SH-SY5Y (cell line): ENCODE data around the gene TSPAN32.

Experiments
- GATA2 ChIP-seq: IDR thresholded peaks from 2 replicates; pipeline ENCODE4 v1.6.1; 2011; ENCODE audit warnings: mild to moderate bottlenecking, low read depth, low read length
- GATA3 ChIP-seq: IDR thresholded peaks from 2 replicates; pipeline ENCODE4 v1.6.1; 2011; ENCODE audit warnings: low read depth, mild to moderate bottlenecking, low read length, moderate library complexity

- TF ChIP-seq GATA2: no peak
- TF ChIP-seq GATA3: no peak
These were observed 28.9 kb upstream of the TSPAN32 start for GRCh38 chr11:2272946-2273280.
